Measurements from ENCODE around the gene EPS8L3. TPM values are rescaled to one million over a fixed set of nuclear protein-coding genes. Genes with fewer than 3 reads are reported as not detected.

EPS8L3 gene
- total RNA-seq, 1 donor from 2014 or later: not detected

DNA sequence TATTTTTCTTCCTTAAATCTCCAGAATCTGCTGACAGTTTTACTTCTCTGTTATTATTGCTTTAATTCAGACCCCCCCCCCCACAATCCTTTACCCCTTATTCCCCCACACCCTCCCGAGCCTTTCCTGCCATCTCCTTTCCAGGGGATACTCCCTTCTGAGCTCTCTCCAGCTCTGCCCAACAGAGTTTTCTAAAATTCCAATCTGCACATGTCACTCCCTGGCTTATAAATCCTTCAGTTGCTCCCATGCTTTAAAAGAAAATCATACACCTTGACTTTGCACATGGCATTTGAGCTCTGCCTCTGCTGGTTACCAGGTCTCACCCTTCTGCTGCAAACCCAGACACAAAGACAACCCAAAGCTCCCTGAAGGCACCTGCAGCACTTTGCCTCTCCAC, 11.7 kb upstream of the EPS8L3 start:
- no peak for DNase-seq (ENCODE audit: low spot score in 2 of 2)
- no peak for TF ChIP-seq CTCF (IDR thresholded peaks at IDR 0.05)
- no peak overlapping the region for H3K27ac ChIP-seq
- intact Hi-C loops (cut with DNase I): no loop called here
- H3K4me1 ChIP-seq: peaks cover 0 to 4% of the 10 kb centered on the region in 2 donors
- H3K36me3 ChIP-seq: no peaks in the 10 kb centered on the region
- no peak overlapping the region for H3K4me3 ChIP-seq
- no peaks in the 10 kb centered on the region for H3K9me3 ChIP-seq
- H3K27me3 ChIP-seq: no peaks in the 10 kb centered on the region

DNA sequence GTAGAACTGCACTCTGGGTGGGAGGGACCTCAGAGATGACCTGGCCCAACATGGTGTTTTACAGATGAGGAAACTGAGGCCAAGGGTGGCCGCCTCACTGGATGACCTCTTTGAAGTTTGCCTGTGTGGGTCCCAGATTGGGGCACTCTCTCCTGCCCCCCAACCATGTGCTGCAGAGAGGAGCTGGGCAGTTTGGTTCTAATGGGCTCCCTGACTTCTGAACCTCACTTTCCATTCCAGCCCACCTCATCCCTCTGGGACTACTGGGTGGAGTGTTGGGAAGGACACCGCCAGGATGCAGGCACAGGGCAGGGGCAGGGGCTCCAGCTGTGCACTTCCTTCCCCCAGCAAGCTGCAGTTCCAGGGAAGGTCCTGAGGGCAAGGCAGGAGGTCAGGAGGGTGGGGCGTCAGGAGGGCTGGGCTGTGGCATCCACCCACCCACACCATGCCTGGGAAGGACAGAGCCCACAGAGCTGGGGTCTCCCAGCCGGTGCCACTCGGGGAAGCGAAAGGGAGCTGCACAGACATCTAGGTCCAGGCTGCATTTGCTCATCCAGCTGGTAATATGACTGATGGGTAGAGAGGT, 10.3 kb upstream of the EPS8L3 start:
- DNase-seq (ENCODE audit: low spot score in 2 of 2): no peak
- TF ChIP-seq CTCF (IDR thresholded peaks at IDR 0.05): no peak
- Histone ChIP-seq H3K36me3 (no peaks in the 10 kb centered on the region), H3K27me3 (no peaks in the 10 kb centered on the region), H3K27ac (no peak overlapping the region), H3K4me3 (no peak overlapping the region), H3K4me1 (peaks cover 0 to 4% of the 10 kb centered on the region in 2 donors), H3K9me3 (no peaks in the 10 kb centered on the region)
- intact Hi-C loops (cut with DNase I): loop anchor here (1.0 to 5.0 kb wide), 3 partner anchors 37 to 228 kb away; no protein-coding TSS in a partner anchor

DNA sequence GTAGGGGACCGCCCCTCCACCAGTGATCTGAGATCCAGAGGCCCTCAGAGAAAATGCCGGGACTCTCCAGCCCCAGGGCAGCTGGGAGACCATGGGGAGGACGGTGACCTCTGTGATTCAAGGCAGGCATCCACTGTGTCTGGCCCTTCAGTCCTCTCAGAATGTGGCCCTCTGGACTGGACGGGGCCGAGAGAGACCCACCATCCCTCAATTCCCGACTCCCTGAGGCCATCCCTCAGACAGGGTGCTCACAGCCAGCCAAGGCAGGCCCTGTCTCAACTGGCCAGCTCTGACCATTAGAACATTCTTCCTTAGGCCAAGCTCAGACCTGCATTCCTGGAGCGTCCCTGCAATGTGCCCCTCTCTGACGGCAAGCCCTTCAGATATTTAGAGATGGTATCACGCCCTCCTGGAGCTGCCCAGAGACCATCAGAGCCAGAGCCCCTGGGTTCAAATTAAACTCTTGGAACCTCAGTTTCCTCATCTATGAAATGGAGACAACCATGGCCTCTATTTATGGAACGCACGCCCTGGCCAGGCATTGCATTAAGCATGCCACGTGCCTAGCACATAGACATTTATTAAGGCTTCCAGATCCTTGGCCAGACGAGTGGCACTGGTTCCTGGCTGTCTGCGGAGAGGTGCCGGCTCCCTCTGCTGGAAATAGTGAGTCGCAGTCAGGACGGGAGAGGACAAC, 9.6 kb upstream of the EPS8L3 start:
- H3K9me3 ChIP-seq: no peaks in the 10 kb centered on the region
- H3K4me1 ChIP-seq: peaks cover 0 to 4% of the 10 kb centered on the region in 2 donors
- H3K27ac ChIP-seq: no peak overlapping the region
- no peaks in the 10 kb centered on the region for H3K27me3 ChIP-seq
- intact Hi-C loops (cut with DNase I): loop anchor here (1.0 to 5.0 kb wide), 3 partner anchors 36 to 227 kb away; no protein-coding TSS in a partner anchor
- no peaks in the 10 kb centered on the region for H3K36me3 ChIP-seq
- H3K4me3 ChIP-seq: no peak overlapping the region
- TF ChIP-seq CTCF (IDR thresholded peaks at IDR 0.05): peak; percentile 87 to 89 (median 88)
- peak; percentile 53 to 91 for DNase-seq (ENCODE audit: low spot score in 2 of 2)

GRCh38 chr1:109772658-109773202, 9.0 kb upstream of the EPS8L3 start:
- intact Hi-C loops (cut with DNase I): loop anchor here (1.0 to 5.0 kb wide), 3 partner anchors 35 to 226 kb away; no protein-coding TSS in a partner anchor
- H3K4me1 ChIP-seq: peaks cover 0 to 4% of the 10 kb centered on the region in 2 donors
- H3K27ac ChIP-seq: no peak overlapping the region
- no peak for TF ChIP-seq CTCF (IDR thresholded peaks at IDR 0.05)
- DNase-seq (ENCODE audit: low spot score in 2 of 2): no peak
- H3K9me3 ChIP-seq: no peaks in the 10 kb centered on the region
- H3K4me3 ChIP-seq: no peak overlapping the region
- H3K27me3 ChIP-seq: no peaks in the 10 kb centered on the region
- H3K36me3 ChIP-seq: no peaks in the 10 kb centered on the region

DNA sequence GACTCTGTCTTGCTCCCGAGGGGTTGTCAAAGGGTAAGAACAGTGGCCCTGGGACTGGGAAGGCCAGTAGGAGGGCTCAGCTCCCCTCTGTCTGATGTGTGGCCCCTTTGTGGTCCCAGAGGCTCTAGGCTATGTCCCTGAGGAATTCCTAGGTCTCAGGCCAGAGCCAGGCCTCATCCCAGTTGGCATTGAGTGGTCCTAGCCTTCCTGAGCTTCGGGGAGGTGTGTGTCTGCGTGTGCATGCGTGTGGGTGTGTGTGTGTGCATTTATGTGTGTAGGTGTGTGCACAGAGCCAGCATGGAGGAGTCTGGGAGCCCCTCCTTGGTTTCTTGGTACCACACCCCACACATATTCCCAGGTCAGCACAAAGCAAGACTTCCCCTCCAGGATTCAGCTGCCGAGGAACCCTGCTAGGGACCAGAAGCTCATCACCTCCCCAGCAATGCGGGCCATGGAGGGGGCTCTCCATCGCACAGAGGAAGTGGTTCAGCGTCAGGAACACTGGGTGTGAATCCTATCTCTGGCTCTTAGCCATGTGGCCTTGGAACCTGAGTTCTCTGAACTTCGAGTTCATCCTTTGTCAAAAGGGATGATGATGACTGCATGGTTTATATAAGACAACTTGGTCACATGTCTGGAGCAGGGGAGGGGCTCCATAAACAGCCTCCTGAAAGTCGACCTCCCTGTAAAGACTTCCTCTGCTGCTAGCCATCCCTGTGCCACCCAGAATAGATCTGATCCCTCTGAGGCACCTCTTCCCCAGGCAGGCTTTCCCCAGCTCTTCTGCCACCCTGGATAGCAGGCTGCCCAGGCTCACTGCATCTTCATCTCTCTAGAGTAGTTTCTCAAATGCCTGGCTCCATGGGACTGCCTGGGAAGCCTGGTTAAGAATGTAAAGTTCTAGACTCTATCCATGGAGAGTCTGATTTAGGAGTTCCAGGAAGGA, 8.3 kb upstream of the EPS8L3 start:
- TF ChIP-seq CTCF (IDR thresholded peaks at IDR 0.05): no peak
- H3K4me1 ChIP-seq: peaks cover 0 to 6% of the 10 kb centered on the region in 2 donors
- H3K36me3 ChIP-seq: no peaks in the 10 kb centered on the region
- no peaks in the 10 kb centered on the region for H3K27me3 ChIP-seq
- intact Hi-C loops (cut with DNase I): loop anchor here (5.0 kb wide), 2 partner anchors 35 to 130 kb away; no protein-coding TSS in a partner anchor
- H3K27ac ChIP-seq: no peak overlapping the region
- no peak overlapping the region for H3K4me3 ChIP-seq
- H3K9me3 ChIP-seq: no peaks in the 10 kb centered on the region
- no peak for DNase-seq (ENCODE audit: low spot score in 2 of 2)

Measured in ascending aorta (tissue), 2 donors.